Measurements from ENCODE around the gene CARF. TPM values are rescaled to one million over a fixed set of nuclear protein-coding genes. Genes with fewer than 3 reads are reported as not detected.

The CARF gene
- total and polyA plus RNA-seq, 2 donors (not counting 1 experiment from before 2014, with no cell fraction given) = 7.2 to 8.6 TPM

GRCh38 chr2:203018181-203018580 is 106.1 kb downstream of the CARF start:
- Histone ChIP-seq H3K27ac (ENCODE audit: insufficient read depth, low read length) (no peak overlapping the region), H3K9ac (ENCODE audit: insufficient read depth, low read length) (no peak overlapping the region), H4K20me1 (ENCODE audit: control insufficient read depth, extremely low read depth, insufficient read depth, low read length) (no peaks in the 10 kb centered on the region)

GRCh38 chr2:203019142-203019541 is 107.1 kb downstream of the CARF start:
- no peaks in the 10 kb centered on the region for H3K9me3 ChIP-seq (ENCODE audit: control insufficient read depth, insufficient read depth, low read depth, low read length)
- H4K20me1 ChIP-seq (ENCODE audit: control insufficient read depth, extremely low read depth, insufficient read depth, low read length) = no peaks in the 10 kb centered on the region
- no peak overlapping the region for H2AFZ ChIP-seq (ENCODE audit: low read length)
- H3K36me3 ChIP-seq (ENCODE audit: control insufficient read depth, insufficient read depth, low read length) = no peaks in the 10 kb centered on the region
- peak overlapping the region; percentile 83 for H3K4me2 ChIP-seq (ENCODE audit: extremely low read depth, insufficient read depth, low read length)
- no peak overlapping the region for H3K9ac ChIP-seq (ENCODE audit: insufficient read depth, low read length)
- H3K4me1 ChIP-seq (ENCODE audit: control insufficient read depth, extremely low read depth, insufficient read depth, low read length) = no peaks in the 10 kb centered on the region
- H3K4me3 ChIP-seq (replicated peaks in 1 of 4; ENCODE audit: control extremely low read depth in 1 of 4, insufficient read depth in 1 of 4, low read depth in 3 of 4, low read length in 4 of 4) = peak overlapping the region; percentile 25 to 95 (median 52)
- no peak overlapping the region for H3K27ac ChIP-seq (ENCODE audit: insufficient read depth, low read length)
- no peak for DNase-seq (ENCODE audit: low read depth in 2 of 2)
- H3K27me3 ChIP-seq (ENCODE audit: control insufficient read depth, insufficient read depth, low read length) = no peaks in the 10 kb centered on the region
- peaks cover 60% of the 10 kb centered on the region for H3K79me2 ChIP-seq (ENCODE audit: control insufficient read depth, insufficient read depth, low read length)
- no peak for TF ChIP-seq CTCF (conservative IDR thresholded peaks at IDR 0.05 in 1 of 2, IDR thresholded peaks at IDR 0.05 in 1 of 2; ENCODE audit: low read depth in 1 of 2, low read length in 2 of 2)
- TF ChIP-seq EZH2 (IDR thresholded peaks at IDR 0.05; ENCODE audit: low read length, missing control alignments) = no peak

More at GRCh38 chr2:203018181-203018580, 106.1 kb downstream of the CARF start:
- no peaks in the 10 kb centered on the region for H3K9me3 ChIP-seq (ENCODE audit: control insufficient read depth, insufficient read depth, low read depth, low read length)
- H3K27me3 ChIP-seq (ENCODE audit: control insufficient read depth, insufficient read depth, low read length) = no peaks in the 10 kb centered on the region
- peak overlapping the region; percentile 83 for H3K4me2 ChIP-seq (ENCODE audit: extremely low read depth, insufficient read depth, low read length)
- peak overlapping the region; percentile 16 to 95 (median 52) for H3K4me3 ChIP-seq (replicated peaks in 1 of 4; ENCODE audit: control extremely low read depth in 1 of 4, insufficient read depth in 1 of 4, low read depth in 3 of 4, low read length in 4 of 4)
- TF ChIP-seq EZH2 (IDR thresholded peaks at IDR 0.05; ENCODE audit: low read length, missing control alignments) (no peak), CTCF (conservative IDR thresholded peaks at IDR 0.05 in 1 of 2, IDR thresholded peaks at IDR 0.05 in 1 of 2; ENCODE audit: low read depth in 1 of 2, low read length in 2 of 2) (no peak)
- no peaks in the 10 kb centered on the region for H3K36me3 ChIP-seq (ENCODE audit: control insufficient read depth, insufficient read depth, low read length)
- H3K4me1 ChIP-seq (ENCODE audit: control insufficient read depth, extremely low read depth, insufficient read depth, low read length) = no peaks in the 10 kb centered on the region
- peaks cover 58% of the 10 kb centered on the region for H3K79me2 ChIP-seq (ENCODE audit: control insufficient read depth, insufficient read depth, low read length)
- DNase-seq (ENCODE audit: low read depth in 2 of 2) = peak; percentile 29 to 47
- H2AFZ ChIP-seq (ENCODE audit: low read length) = no peak overlapping the region

DNA sequence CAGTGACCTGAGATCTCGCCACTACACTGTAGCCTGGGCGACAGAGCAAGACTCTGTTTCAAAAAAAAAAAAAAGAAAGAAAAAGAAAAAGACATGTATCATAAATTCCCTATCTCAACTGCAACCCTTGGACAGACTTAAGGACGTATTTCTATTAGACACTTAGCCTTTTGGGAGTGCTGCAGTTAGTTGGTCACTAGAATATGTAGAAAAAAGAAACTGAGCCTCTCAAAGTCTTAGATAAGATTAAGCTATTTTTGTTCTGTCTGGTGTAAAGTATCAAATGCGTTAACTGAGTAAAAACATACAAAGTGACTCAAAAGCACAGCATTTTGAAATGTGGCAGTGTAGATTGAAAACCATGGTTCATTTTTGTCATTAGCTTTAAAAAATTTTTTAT is 109.9 kb downstream of the CARF start:
- no peaks in the 10 kb centered on the region for H3K4me1 ChIP-seq (ENCODE audit: control insufficient read depth, extremely low read depth, insufficient read depth, low read length)
- peak in 1 of 2 donors; percentile 21 for DNase-seq (ENCODE audit: low read depth in 2 of 2)
- no peak overlapping the region for H3K27ac ChIP-seq (ENCODE audit: insufficient read depth, low read length)
- H3K9ac ChIP-seq (ENCODE audit: insufficient read depth, low read length) = no peak overlapping the region
- no peaks in the 10 kb centered on the region for H3K36me3 ChIP-seq (ENCODE audit: control insufficient read depth, insufficient read depth, low read length)
- H3K4me3 ChIP-seq (replicated peaks in 1 of 4; ENCODE audit: control extremely low read depth in 1 of 4, insufficient read depth in 1 of 4, low read depth in 3 of 4, low read length in 4 of 4) = no peak overlapping the region
- H2AFZ ChIP-seq (ENCODE audit: low read length) = no peak overlapping the region
- no peaks in the 10 kb centered on the region for H3K27me3 ChIP-seq (ENCODE audit: control insufficient read depth, insufficient read depth, low read length)
- TF ChIP-seq CTCF (conservative IDR thresholded peaks at IDR 0.05 in 1 of 2, IDR thresholded peaks at IDR 0.05 in 1 of 2; ENCODE audit: low read depth in 1 of 2, low read length in 2 of 2) = no peak
- TF ChIP-seq EZH2 (IDR thresholded peaks at IDR 0.05; ENCODE audit: low read length, missing control alignments) = no peak
- peaks cover 49% of the 10 kb centered on the region for H3K79me2 ChIP-seq (ENCODE audit: control insufficient read depth, insufficient read depth, low read length)
- H3K4me2 ChIP-seq (ENCODE audit: extremely low read depth, insufficient read depth, low read length) = peak overlapping the region; percentile 46
- no peaks in the 10 kb centered on the region for H4K20me1 ChIP-seq (ENCODE audit: control insufficient read depth, extremely low read depth, insufficient read depth, low read length)
- no peaks in the 10 kb centered on the region for H3K9me3 ChIP-seq (ENCODE audit: control insufficient read depth, insufficient read depth, low read depth, low read length)

All from fibroblast of lung (primary cell).